HepG2 (cell line): ENCODE measurements around the gene DNM3. TPM values are rescaled to one million over a fixed set of nuclear protein-coding genes. Genes with fewer than 3 reads are reported as not detected.
A peak's percentile ranks its signal among the peaks of the same experiment; 100 is the strongest.

Experiments used
- BRD4 ChIP-seq: sonication (generic); formaldehyde crosslinking; IDR thresholded peaks from 2 replicates; pipeline ENCODE4 v1.4.0; 2020; ENCODE audit warnings: missing genetic modification reagents
- CREM ChIP-seq, 2 experiments: sonication (generic) in 1 of 2; formaldehyde crosslinking in 1 of 2; IDR thresholded peaks; 2 replicates each; pipeline versions ENCODE4 v1.4.0 to v1.6.1; 2016 to 2020; ENCODE audit warnings: antibody characterized with exemption in 1 of 2, mild to moderate bottlenecking in 1 of 2, missing genetic modification reagents in 1 of 2
- EED ChIP-seq: sonication (generic); formaldehyde crosslinking; IDR thresholded peaks from 2 replicates; pipeline ENCODE4 v1.5.0; 2020; ENCODE audit warnings: mild to moderate bottlenecking, missing genetic modification reagents
- EP300 ChIP-seq, 3 experiments: sonication (generic) in 1 of 3; formaldehyde crosslinking in 1 of 3; IDR thresholded peaks; 2 replicates each; pipeline versions ENCODE4 v1.5.1 to v1.6.1; 2011 to 2020; ENCODE audit warnings: low read depth in 2 of 3, low read length in 2 of 3, borderline replicate concordance in 1 of 3, improper control_type of control experiment in 1 of 3, mild to moderate bottlenecking in 1 of 3, missing genetic modification reagents in 1 of 3, moderate library complexity in 1 of 3
- KDM5B ChIP-seq: sonication (generic); formaldehyde crosslinking; IDR thresholded peaks from 2 replicates; pipeline ENCODE4 v1.4.0; 2020; ENCODE audit warnings: missing genetic modification reagents, mild to moderate bottlenecking, borderline replicate concordance
- NFKBIZ ChIP-seq: IDR thresholded peaks from 2 replicates; pipeline ENCODE4 v1.6.1; 2018; ENCODE audit warnings: missing genetic modification reagents, missing compliant biosample characterization
- RFXANK ChIP-seq: IDR thresholded peaks from 2 replicates; pipeline ENCODE4 v1.6.1; 2016
- SAP130 ChIP-seq: IDR thresholded peaks from 2 replicates; pipeline ENCODE4 v1.6.1; 2016; ENCODE audit warnings: low read depth
- TCF7 ChIP-seq: sonication (generic); IDR thresholded peaks from 2 replicates; pipeline ENCODE4 v1.6.1; 2016; ENCODE audit warnings: antibody characterized with exemption, low read depth
- XRCC5 ChIP-seq: fragments of 200-400 bp; formaldehyde crosslinking; optimal IDR thresholded peaks from 2 replicates; pipeline ENCODE3; 2017; ENCODE audit warnings: mild to moderate bottlenecking, low read length
- YY1 ChIP-seq: IDR thresholded peaks from 2 replicates; pipeline ENCODE4 v1.6.1; 2011; ENCODE audit warnings: low read length, low read depth, moderate library complexity, mild to moderate bottlenecking; ENCODE audit not compliant: insufficient read depth, insufficient replicate concordance
- ZEB1 ChIP-seq: IDR thresholded peaks from 2 replicates; pipeline ENCODE4 v1.6.1; 2012; ENCODE audit warnings: mild to moderate bottlenecking, low read depth, inconsistent platforms; ENCODE audit not compliant: insufficient replicate concordance
- ZNF788 ChIP-seq: sonication (generic); formaldehyde crosslinking; IDR thresholded peaks from 2 replicates; pipeline ENCODE4 v1.5.0; 2020; ENCODE audit warnings: mild to moderate bottlenecking, missing genetic modification reagents, borderline replicate concordance
- ZSCAN12 ChIP-seq: sonication (generic); formaldehyde crosslinking; IDR thresholded peaks from 2 replicates; pipeline ENCODE4 v1.9.0; 2021; ENCODE audit warnings: mild to moderate bottlenecking, missing genetic modification reagents
- polyA plus RNA-seq, 8 experiments: library from polyadenylated mRNA; depleted of rRNA in 3 of 8; stranded (reverse) in 7 of 8; unstranded in 1 of 8; fragments of >200 nt; fragmentation: Illumina TruSeq in 4 of 8; extraction: Trizol in 4 of 8; gene quantifications; 2 replicates each; pipeline versions ENCODE4 v1.2.1 to v1.2.3, GENCODE V29; 2011 to 2016; ENCODE audit warnings: low read depth in 4 of 8, missing spikeins in 1 of 8, mixed read lengths in 1 of 8; ENCODE audit not compliant: insufficient read depth in 1 of 8
- total RNA-seq, 5 experiments: library from RNA; depleted of rRNA; stranded (reverse); fragments of >200 nt; fragmentation: Illumina TruSeq; extraction: Trizol; gene quantifications; 2 replicates each; pipeline ENCODE4 v1.2.3, GENCODE V29; 2016; ENCODE audit warnings: low read depth in 1 of 5
- TF ChIP-seq, protein P1 (sequence below): IDR thresholded peaks from 2 replicates; pipeline ENCODE4 v1.4.0; 2020; ENCODE audit warnings: mild to moderate bottlenecking, missing genetic modification reagents
- TF ChIP-seq, protein P2 (sequence below): sonication (generic); formaldehyde crosslinking; conservative IDR thresholded peaks from 2 replicates; pipeline ENCODE4 v1.4.0; 2020; ENCODE audit warnings: mild to moderate bottlenecking, missing genetic modification reagents, moderate library complexity
- TF ChIP-seq, protein P3 (sequence below): sonication (generic); formaldehyde crosslinking; IDR thresholded peaks from 2 replicates; pipeline ENCODE4 v1.5.1; 2020; ENCODE audit warnings: mild to moderate bottlenecking, missing genetic modification reagents, moderate library complexity
- TF ChIP-seq, protein P4 (sequence below): IDR thresholded peaks from 2 replicates; pipeline ENCODE4 v1.6.1; 2016

Gene DNM3
- total and polyA plus RNA-seq, 2 of the 13 experiments (the other 11 are each of a cell fraction or from before 2014, with no cell fraction given) = 0.05 TPM; not detected in 1

DNA sequence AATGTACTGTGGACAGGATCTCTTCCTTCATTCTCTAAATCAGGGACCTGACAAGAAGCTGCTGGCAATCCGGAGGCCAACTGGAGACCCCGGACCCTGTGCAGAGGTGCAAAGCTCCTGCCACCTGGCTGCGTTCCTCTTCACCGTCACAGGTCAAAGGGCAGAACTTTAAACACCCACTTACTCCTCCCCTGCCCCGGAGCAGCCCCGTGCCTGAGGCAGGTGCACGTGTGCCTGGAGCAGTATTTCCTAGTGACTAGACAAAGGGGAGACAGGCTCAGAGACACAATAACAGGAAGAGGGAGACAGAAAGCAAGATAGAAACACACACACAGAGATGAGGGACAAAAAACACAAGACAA is 609.2 kb downstream of the DNM3 start (continued):
- TF ChIP-seq, protein P1, sequence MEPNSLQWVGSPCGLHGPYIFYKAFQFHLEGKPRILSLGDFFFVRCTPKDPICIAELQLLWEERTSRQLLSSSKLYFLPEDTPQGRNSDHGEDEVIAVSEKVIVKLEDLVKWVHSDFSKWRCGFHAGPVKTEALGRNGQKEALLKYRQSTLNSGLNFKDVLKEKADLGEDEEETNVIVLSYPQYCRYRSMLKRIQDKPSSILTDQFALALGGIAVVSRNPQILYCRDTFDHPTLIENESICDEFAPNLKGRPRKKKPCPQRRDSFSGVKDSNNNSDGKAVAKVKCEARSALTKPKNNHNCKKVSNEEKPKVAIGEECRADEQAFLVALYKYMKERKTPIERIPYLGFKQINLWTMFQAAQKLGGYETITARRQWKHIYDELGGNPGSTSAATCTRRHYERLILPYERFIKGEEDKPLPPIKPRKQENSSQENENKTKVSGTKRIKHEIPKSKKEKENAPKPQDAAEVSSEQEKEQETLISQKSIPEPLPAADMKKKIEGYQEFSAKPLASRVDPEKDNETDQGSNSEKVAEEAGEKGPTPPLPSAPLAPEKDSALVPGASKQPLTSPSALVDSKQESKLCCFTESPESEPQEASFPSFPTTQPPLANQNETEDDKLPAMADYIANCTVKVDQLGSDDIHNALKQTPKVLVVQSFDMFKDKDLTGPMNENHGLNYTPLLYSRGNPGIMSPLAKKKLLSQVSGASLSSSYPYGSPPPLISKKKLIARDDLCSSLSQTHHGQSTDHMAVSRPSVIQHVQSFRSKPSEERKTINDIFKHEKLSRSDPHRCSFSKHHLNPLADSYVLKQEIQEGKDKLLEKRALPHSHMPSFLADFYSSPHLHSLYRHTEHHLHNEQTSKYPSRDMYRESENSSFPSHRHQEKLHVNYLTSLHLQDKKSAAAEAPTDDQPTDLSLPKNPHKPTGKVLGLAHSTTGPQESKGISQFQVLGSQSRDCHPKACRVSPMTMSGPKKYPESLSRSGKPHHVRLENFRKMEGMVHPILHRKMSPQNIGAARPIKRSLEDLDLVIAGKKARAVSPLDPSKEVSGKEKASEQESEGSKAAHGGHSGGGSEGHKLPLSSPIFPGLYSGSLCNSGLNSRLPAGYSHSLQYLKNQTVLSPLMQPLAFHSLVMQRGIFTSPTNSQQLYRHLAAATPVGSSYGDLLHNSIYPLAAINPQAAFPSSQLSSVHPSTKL = peak; percentile 59; the same call in 1 of the 2 replicates
- TF ChIP-seq ZEB1 (peak; percentile 65), ZSCAN12 (CRISPR knock-in tag) (no peak), CREM (IDR thresholded peaks at IDR 0.05) (no peak; the same call in 1 of the 2 replicates), CREM (CRISPR knock-in tag; IDR thresholded peaks at IDR 0.05) (no peak), ZNF788 (peak; percentile 34; the same call in 1 of the 2 replicates), SAP130 (CRISPR knock-in tag) (peak; percentile 64), XRCC5 (no peak), KDM5B (CRISPR knock-in tag) (0 out of 2 replicates have a peak, but pooled peaks have one; percentile 66), EP300 (IDR thresholded peaks at IDR 0.05; ENCODE audit: low read depth in 2 of 2, low read length in 2 of 2) (no peak), EP300 (CRISPR knock-in tag; IDR thresholded peaks at IDR 0.05; ENCODE audit: borderline replicate concordance) (peak; percentile 45), NFKBIZ (no peak), TCF7 (0 out of 2 replicates have a peak, but pooled peaks have one; percentile 31), BRD4 (no peak), RFXANK (CRISPR knock-in tag) (no peak), YY1 (no peak), EED (CRISPR knock-in tag) (no peak)
- TF ChIP-seq, protein P2, sequence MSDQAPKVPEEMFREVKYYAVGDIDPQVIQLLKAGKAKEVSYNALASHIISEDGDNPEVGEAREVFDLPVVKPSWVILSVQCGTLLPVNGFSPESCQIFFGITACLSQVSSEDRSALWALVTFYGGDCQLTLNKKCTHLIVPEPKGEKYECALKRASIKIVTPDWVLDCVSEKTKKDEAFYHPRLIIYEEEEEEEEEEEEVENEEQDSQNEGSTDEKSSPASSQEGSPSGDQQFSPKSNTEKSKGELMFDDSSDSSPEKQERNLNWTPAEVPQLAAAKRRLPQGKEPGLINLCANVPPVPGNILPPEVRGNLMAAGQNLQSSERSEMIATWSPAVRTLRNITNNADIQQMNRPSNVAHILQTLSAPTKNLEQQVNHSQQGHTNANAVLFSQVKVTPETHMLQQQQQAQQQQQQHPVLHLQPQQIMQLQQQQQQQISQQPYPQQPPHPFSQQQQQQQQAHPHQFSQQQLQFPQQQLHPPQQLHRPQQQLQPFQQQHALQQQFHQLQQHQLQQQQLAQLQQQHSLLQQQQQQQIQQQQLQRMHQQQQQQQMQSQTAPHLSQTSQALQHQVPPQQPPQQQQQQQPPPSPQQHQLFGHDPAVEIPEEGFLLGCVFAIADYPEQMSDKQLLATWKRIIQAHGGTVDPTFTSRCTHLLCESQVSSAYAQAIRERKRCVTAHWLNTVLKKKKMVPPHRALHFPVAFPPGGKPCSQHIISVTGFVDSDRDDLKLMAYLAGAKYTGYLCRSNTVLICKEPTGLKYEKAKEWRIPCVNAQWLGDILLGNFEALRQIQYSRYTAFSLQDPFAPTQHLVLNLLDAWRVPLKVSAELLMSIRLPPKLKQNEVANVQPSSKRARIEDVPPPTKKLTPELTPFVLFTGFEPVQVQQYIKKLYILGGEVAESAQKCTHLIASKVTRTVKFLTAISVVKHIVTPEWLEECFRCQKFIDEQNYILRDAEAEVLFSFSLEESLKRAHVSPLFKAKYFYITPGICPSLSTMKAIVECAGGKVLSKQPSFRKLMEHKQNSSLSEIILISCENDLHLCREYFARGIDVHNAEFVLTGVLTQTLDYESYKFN (CRISPR knock-in tag) = peak; percentile 18; the same call in 1 of the 2 replicates
- TF ChIP-seq, protein P3, sequence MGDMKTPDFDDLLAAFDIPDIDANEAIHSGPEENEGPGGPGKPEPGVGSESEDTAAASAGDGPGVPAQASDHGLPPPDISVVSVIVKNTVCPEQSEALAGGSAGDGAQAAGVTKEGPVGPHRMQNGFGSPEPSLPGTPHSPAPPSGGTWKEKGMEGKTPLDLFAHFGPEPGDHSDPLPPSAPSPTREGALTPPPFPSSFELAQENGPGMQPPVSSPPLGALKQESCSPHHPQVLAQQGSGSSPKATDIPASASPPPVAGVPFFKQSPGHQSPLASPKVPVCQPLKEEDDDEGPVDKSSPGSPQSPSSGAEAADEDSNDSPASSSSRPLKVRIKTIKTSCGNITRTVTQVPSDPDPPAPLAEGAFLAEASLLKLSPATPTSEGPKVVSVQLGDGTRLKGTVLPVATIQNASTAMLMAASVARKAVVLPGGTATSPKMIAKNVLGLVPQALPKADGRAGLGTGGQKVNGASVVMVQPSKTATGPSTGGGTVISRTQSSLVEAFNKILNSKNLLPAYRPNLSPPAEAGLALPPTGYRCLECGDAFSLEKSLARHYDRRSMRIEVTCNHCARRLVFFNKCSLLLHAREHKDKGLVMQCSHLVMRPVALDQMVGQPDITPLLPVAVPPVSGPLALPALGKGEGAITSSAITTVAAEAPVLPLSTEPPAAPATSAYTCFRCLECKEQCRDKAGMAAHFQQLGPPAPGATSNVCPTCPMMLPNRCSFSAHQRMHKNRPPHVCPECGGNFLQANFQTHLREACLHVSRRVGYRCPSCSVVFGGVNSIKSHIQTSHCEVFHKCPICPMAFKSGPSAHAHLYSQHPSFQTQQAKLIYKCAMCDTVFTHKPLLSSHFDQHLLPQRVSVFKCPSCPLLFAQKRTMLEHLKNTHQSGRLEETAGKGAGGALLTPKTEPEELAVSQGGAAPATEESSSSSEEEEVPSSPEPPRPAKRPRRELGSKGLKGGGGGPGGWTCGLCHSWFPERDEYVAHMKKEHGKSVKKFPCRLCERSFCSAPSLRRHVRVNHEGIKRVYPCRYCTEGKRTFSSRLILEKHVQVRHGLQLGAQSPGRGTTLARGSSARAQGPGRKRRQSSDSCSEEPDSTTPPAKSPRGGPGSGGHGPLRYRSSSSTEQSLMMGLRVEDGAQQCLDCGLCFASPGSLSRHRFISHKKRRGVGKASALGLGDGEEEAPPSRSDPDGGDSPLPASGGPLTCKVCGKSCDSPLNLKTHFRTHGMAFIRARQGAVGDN (CRISPR knock-in tag) = peak; percentile 79
- TF ChIP-seq, protein P4, sequence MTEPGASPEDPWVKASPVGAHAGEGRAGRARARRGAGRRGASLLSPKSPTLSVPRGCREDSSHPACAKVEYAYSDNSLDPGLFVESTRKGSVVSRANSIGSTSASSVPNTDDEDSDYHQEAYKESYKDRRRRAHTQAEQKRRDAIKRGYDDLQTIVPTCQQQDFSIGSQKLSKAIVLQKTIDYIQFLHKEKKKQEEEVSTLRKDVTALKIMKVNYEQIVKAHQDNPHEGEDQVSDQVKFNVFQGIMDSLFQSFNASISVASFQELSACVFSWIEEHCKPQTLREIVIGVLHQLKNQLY (CRISPR knock-in tag) = peak; percentile 27; the same call in 1 of the 2 replicates
